Fibroblast of lung (primary cell): ENCODE results near the gene OAF. TPM values are rescaled to one million over a fixed set of nuclear protein-coding genes. Genes with fewer than 3 reads are reported as not detected.

Experiments
- DNase-seq, 2 donors: peaks; one replicate each; pipeline versions ENCODE4 v3.0.0 to v3.0.0-alpha.2; 2010; ENCODE audit warnings: low read depth in 2 of 2
- H2AFZ ChIP-seq: 2 replicates; pipeline ENCODE4 v1.5.1; 2012; ENCODE audit warnings: low read length, control low read depth, inconsistent platforms
- H3K27ac ChIP-seq: 2 replicates; pipeline ENCODE4 v1.5.1; 2011; ENCODE audit warnings: low read length, control low read depth; ENCODE audit not compliant: insufficient read depth
- H3K27me3 ChIP-seq: 2 replicates; pipeline ENCODE4 v1.5.1; 2011; ENCODE audit warnings: mild to moderate bottlenecking, low read length; ENCODE audit not compliant: control insufficient read depth, insufficient read depth
- H3K36me3 ChIP-seq: 2 replicates; pipeline ENCODE4 v1.5.1; 2011; ENCODE audit warnings: low read length; ENCODE audit not compliant: control insufficient read depth, insufficient read depth
- H3K4me1 ChIP-seq: 2 replicates; pipeline ENCODE4 v1.5.1; 2011; ENCODE audit warnings: low read length; ENCODE audit not compliant: control insufficient read depth, insufficient read depth; ENCODE audit errors: extremely low read depth
- H3K4me2 ChIP-seq: 2 replicates; pipeline ENCODE4 v1.5.1; 2011; ENCODE audit warnings: low read length, control low read depth; ENCODE audit not compliant: insufficient read depth; ENCODE audit errors: extremely low read depth
- H3K4me3 ChIP-seq, 4 experiments: fragments of 200-600 bp in 1 of 4; sonication (generic) in 1 of 4; replicated peaks in 1 of 4; 2 replicates each; pipeline ENCODE4 v1.5.1; 2011 to 2016; ENCODE audit warnings: low read length in 4 of 4, low read depth in 3 of 4, mild to moderate bottlenecking in 3 of 4, control low read depth in 2 of 4, inconsistent platforms in 1 of 4, mixed read lengths in 1 of 4; ENCODE audit not compliant: insufficient read depth in 1 of 4; ENCODE audit errors: control extremely low read depth in 1 of 4
- H3K79me2 ChIP-seq: 2 replicates; pipeline ENCODE4 v1.5.1; 2012; ENCODE audit warnings: mild to moderate bottlenecking, low read length, inconsistent platforms; ENCODE audit not compliant: control insufficient read depth, insufficient read depth
- H3K9ac ChIP-seq: 2 replicates; pipeline ENCODE4 v1.5.1; 2011; ENCODE audit warnings: mild to moderate bottlenecking, low read length, control low read depth; ENCODE audit not compliant: insufficient read depth
- H3K9me3 ChIP-seq: 2 replicates; pipeline ENCODE4 v1.5.1; 2012; ENCODE audit warnings: low read depth, low read length; ENCODE audit not compliant: control insufficient read depth, insufficient read depth
- H4K20me1 ChIP-seq: 2 replicates; pipeline ENCODE4 v1.5.1; 2011; ENCODE audit warnings: low read length; ENCODE audit not compliant: control insufficient read depth, insufficient read depth; ENCODE audit errors: extremely low read depth
- EZH2 ChIP-seq: IDR thresholded peaks from 2 replicates; pipeline ENCODE4 v1.5.1; 2012; ENCODE audit warnings: low read length, control low read depth, mild to moderate bottlenecking; ENCODE audit errors: missing control alignments
- polyA plus RNA-seq, 2 donors: library from polyadenylated mRNA; depleted of rRNA in 1 of 2; stranded (reverse) in 1 of 2; unstranded in 1 of 2; fragments of >200 nt; gene quantifications; 2 replicates each; pipeline ENCODE4 v1.2.1, GENCODE V29; 2011 to 2012; ENCODE audit warnings: missing spikeins in 1 of 2
- total RNA-seq: library from RNA; depleted of rRNA; stranded (reverse); fragments of >200 nt; gene quantifications from 2 replicates; pipeline ENCODE4 v1.2.1, GENCODE V29; 2014
- TF ChIP-seq, protein P1 (sequence below), 2 donors: IDR thresholded peaks in 1 of 2; conservative IDR thresholded peaks in 1 of 2; 1 replicate in 1 of 2; 2 replicates in 1 of 2; pipeline ENCODE4 v1.5.1; 2011 to 2012; ENCODE audit warnings: low read length in 2 of 2, control low read depth in 1 of 2, inconsistent platforms in 1 of 2, low read depth in 1 of 2, mild to moderate bottlenecking in 1 of 2

Gene OAF
- total and polyA plus RNA-seq, 2 donors (not counting 1 experiment from before 2014, with no cell fraction given): 20.0 to 22.7 TPM

DNA sequence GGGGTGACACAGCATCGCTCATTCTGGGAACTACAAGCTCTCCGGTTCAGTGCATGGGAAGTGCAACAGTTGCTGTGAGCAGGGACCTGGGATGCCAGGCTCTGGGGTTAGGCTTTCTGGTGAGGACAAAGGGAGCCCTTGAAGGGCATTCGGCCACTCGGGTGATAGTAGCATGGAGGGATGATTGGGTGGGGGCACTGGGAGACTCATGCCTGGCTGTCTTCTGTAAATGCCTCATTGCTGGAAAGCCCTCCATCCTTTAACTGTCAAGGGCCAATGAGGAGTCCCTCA is 9.9 kb downstream of the OAF start:
- no peaks in the 10 kb centered on the region for H3K27me3 ChIP-seq
- no peaks in the 10 kb centered on the region for H3K36me3 ChIP-seq
- no peak for TF ChIP-seq EZH2
- TF ChIP-seq, protein P1, sequence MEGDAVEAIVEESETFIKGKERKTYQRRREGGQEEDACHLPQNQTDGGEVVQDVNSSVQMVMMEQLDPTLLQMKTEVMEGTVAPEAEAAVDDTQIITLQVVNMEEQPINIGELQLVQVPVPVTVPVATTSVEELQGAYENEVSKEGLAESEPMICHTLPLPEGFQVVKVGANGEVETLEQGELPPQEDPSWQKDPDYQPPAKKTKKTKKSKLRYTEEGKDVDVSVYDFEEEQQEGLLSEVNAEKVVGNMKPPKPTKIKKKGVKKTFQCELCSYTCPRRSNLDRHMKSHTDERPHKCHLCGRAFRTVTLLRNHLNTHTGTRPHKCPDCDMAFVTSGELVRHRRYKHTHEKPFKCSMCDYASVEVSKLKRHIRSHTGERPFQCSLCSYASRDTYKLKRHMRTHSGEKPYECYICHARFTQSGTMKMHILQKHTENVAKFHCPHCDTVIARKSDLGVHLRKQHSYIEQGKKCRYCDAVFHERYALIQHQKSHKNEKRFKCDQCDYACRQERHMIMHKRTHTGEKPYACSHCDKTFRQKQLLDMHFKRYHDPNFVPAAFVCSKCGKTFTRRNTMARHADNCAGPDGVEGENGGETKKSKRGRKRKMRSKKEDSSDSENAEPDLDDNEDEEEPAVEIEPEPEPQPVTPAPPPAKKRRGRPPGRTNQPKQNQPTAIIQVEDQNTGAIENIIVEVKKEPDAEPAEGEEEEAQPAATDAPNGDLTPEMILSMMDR (conservative IDR thresholded peaks at IDR 0.05 in 1 of 2, IDR thresholded peaks at IDR 0.05 in 1 of 2; ENCODE audit: low read depth in 1 of 2, low read length in 2 of 2): no peak
- peaks cover 17% of the 10 kb centered on the region for H3K4me1 ChIP-seq
- no peak for DNase-seq
- H2AFZ ChIP-seq: no peak overlapping the region
- no peak overlapping the region for H3K9ac ChIP-seq
- no peak overlapping the region for H3K4me3 ChIP-seq
- H3K27ac ChIP-seq: no peak overlapping the region
- H3K9me3 ChIP-seq: no peaks in the 10 kb centered on the region
- no peaks in the 10 kb centered on the region for H3K79me2 ChIP-seq
- H3K4me2 ChIP-seq: no peak overlapping the region
- no peaks in the 10 kb centered on the region for H4K20me1 ChIP-seq

DNA sequence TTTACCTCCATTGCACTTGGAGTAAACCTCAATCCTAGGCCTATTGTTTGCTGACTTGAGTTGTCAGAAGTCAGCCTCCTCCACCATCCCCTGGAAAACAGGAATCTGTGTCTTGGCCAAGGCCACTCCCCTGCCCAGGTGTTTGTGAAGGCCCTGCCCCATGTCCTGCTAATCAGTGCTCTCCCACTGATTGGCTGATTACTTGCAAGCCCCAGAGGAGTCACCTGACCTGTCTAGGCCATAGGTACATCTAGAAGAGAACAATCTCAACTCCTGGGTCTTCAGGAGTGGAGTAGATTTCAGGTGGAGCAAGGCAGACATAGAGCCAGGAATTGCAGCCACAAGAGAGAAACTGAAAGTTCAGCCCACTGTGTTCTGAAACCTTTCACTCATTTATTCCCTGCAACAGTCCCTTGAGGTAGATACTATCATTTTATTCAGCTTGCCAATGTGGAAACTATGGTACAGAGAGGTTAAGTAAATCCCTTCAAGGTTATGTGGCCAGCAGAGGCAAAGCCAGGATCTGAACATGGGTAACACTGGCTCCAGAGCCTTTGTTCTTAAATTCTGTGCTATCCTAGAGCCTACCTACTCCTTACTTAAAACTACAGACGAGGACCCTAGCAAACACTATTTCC is 10.4 kb downstream of the OAF start:
- no peaks in the 10 kb centered on the region for H3K79me2 ChIP-seq
- H4K20me1 ChIP-seq: no peaks in the 10 kb centered on the region
- H2AFZ ChIP-seq: no peak overlapping the region
- H3K9me3 ChIP-seq: no peaks in the 10 kb centered on the region
- no peak for DNase-seq
- peaks cover 14% of the 10 kb centered on the region for H3K4me1 ChIP-seq
- no peak for TF ChIP-seq EZH2
- TF ChIP-seq, protein P1 (conservative IDR thresholded peaks at IDR 0.05 in 1 of 2, IDR thresholded peaks at IDR 0.05 in 1 of 2; ENCODE audit: low read depth in 1 of 2, low read length in 2 of 2): no peak
- H3K36me3 ChIP-seq: no peaks in the 10 kb centered on the region
- no peak overlapping the region for H3K4me3 ChIP-seq
- H3K4me2 ChIP-seq: no peak overlapping the region
- H3K9ac ChIP-seq: no peak overlapping the region
- H3K27ac ChIP-seq: no peak overlapping the region
- H3K27me3 ChIP-seq: no peaks in the 10 kb centered on the region

DNA sequence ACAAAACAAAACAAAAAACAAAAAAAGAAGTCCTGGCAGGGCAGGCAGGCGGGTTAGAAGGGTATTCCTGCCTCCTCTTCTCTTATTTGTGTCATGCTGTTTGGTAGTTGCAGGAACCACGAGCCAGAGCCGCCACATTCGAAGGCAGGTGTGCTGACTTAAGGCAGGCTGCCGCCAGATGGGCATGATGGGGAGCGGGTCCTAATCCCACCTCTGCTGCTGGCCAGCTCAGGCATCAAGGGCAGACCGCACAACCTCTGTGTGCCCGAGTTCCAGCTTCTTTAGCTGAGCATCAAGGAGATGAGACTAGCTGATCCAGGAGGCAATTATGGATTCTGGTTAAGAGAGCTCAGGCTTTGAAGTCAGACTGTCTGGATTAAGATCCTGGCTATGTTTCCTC is 12.1 kb downstream of the OAF start:
- no peak overlapping the region for H3K4me3 ChIP-seq
- H4K20me1 ChIP-seq: no peaks in the 10 kb centered on the region
- H3K9ac ChIP-seq: no peak overlapping the region
- no peak overlapping the region for H2AFZ ChIP-seq
- H3K27ac ChIP-seq: no peak overlapping the region
- H3K27me3 ChIP-seq: no peaks in the 10 kb centered on the region
- H3K4me2 ChIP-seq: no peak overlapping the region
- peaks cover 14% of the 10 kb centered on the region for H3K4me1 ChIP-seq
- no peak for DNase-seq
- TF ChIP-seq EZH2: no peak
- TF ChIP-seq, protein P1 (conservative IDR thresholded peaks at IDR 0.05 in 1 of 2, IDR thresholded peaks at IDR 0.05 in 1 of 2; ENCODE audit: low read depth in 1 of 2, low read length in 2 of 2): no peak
- no peaks in the 10 kb centered on the region for H3K9me3 ChIP-seq
- peaks cover 4% of the 10 kb centered on the region for H3K36me3 ChIP-seq
- no peaks in the 10 kb centered on the region for H3K79me2 ChIP-seq
